Bone marrow (tissue), 2 donors: ENCODE measurements around the gene ZFP36L1.
"Not testable (repeated sequence)": the region's sequence is repeated elsewhere in the genome, so short reads cannot be mapped to it uniquely, and the experiment has no call there.

ENCODE experiments used
- DNase-seq, 2 donors: peaks; one replicate each; lab custom pipeline; 2025; lab: John Stamatoyannopoulos, UW

Gene ZFP36L1

DNA sequence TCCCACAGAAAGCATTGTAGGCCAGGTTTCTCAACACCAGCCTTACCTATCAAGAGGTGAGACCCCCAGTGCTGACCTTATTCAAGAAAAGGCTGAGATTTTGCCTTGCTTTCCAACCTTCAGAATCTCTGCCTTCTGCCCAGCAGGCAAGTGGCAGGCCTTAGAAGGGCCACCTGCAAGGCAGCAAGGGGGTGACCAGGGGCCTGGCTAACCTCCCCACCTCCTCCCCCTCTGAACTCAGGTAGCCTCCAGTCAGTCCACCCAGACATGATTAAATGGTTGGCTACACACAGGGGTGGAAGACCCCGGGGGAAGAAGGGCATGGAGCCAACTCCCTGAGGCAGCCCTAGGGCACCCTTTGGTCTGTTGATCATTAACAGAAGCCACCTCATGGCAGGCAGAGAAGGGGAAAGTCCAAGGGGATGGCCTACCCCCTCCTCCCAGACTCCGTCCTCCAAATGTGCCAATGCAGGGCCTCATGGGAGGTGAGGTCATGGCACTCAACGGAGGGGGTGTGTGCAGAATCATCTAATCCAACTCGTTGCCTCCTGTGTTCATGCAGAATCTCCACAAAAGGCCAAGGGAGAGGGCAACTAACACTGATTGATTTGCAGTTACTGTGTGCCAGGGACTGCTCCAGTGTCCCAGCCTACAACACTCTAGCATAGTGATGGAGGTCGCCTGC lies 8.5 kb downstream of the ZFP36L1 start:
- DNase-seq, result no peak

DNA sequence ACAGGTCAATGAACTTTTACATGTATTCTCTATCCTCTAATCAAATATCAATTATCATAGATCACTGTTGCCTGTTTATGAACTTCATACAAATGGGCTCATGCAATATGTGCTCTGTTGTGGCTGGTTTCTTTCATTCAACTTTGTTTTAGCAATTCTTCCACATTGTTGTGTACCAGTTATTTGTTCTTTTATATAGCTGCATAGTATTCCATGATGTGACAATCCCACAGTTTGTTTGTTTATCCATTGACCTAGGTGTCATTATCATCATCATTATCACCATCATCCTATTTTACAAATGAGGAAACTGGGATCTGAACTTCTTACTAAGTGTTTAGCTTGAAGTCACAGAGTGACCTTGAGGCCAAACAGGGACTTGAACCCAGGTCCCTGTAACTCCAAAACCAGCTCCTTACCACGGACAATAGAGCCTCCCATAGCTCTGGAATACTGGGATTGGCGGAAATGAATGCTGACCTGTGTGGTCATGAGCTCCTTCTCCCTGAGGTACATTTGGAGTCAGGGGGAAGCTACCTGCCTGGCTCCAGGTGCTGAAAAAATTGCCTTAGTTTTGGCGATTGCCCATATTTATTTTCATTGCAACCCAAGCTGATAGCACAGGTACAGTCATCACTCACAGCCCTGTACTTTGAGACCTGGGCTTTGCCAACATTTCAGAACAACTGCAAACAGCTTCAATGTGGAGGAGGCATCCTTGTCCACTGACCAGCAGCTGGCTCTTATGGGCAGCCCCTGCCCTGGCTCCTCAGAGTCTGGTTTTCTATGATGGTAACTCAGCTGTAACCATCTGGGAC lies 9.2 kb downstream of the ZFP36L1 start:
- no peak for DNase-seq

DNA sequence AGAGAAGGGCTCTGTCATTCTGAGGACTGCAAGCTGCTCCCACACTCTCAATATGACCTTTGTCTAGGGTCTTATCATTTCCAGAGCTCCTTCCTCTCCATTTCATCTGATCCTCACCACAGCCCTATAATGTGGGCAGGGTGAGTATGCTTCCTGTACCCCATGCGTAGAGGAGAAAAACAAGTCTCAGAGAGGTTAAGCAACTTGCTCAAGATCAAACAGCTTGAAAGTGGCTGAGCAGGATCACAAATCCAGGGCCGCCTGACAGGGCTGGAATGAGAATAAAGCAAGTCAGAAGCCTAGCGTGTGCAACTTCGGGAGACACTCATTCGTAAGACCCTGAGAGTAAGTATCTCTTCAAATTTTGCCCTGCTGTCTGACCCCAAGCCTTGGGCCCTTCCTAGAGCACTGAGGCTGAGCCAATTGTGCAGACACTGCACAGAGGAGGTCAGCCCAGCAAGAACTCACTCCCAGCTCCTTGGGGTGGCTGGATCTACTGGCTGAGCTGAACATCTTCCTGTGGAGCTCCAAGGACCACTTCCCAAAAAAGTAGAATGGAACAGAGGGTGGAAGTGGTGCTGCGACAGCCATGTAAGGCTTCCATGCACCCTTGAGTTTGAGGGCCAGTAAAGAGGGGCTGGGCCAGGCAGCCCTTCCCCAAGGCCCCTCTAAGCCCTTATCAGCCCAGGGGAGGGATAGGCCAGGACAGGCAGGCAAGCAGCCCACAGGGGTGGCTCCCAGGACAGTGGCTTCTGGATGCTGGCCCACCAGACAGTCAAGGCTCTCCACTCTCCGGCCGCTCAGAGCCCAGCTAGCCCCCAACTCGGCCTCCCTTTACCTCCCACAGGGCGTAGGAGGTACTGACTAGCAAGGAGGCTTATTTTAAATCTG lies 10.5 kb downstream of the ZFP36L1 start:
- no peak for DNase-seq

DNA sequence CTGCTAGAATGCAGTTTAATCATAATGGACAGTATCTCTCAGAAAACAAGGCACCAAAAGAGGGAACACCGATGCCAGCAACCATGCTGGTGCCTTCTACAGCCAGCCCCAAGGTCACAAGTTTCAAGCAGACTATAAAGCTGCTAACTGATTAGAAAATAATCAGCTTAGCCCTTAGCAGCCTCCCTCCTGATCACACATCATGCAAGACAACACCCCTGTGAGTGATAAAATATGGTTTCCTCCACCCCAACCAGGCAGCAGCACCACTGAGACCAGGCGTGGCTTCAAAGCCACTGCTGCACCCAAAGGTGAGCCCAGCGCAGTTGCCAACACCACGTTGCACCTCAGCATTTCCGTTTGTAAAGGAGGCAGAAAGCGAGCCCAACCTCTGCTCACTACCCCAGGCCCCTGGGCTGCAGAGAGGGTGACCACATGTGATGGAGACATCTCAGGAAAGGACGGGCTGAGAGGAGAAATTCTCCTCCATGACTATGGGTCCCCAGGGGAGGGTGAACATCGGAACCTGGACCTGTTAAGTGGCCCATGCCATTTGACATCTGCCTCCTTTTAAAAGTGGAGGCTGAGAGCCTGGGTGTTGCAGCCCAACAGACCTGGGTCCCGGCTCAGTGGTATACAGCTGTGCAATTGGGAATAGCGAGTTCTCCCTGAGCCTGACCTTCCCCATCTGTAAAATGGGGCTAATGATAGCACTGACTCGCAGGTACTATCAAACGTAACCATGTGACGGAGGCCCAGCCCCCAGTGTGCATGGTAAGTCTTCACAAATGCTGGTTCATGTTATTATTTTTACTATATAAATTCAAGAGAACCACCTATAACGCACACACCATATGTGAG lies 11.5 kb downstream of the ZFP36L1 start:
- no peak for DNase-seq

DNA sequence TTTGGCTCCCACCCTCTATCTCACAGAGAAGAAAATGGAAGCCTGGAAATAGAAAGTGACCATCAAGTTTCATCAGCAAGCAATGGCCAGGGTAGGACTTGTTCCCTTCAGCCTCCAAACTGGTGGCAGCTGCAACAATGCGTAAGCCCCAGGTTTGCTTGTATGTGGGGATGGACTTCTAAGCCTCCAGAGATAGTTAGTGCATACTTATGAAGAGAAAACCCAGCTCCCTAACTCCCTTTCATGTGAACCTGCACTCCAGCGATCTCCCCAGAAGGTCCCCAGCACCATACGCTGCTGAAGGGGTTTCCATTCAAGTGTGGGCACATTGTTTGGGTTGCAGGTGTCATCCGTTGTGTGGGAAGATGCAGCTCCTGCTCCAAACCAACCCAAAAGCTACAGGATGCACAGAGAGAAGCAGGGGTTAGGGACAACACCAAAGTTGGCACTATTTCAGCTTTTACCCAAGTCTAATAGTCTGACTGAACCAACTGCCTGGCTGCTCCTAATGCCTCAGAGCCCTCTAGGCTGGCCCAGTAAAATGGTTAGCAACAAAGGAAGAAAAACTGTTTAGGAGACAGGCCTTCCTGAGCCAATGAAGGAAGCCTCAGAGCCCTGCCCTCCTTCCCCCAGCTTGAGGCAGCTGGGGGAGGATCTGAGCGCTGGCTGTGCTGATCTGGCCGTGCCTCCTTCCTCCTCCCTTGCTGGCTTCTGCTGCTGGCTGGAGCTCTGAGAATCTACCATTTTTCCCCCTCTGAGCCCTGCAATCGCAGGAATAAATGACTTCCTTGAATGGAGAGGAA lies 12.3 kb downstream of the ZFP36L1 start:
- DNase-seq, result peak in 1 of 2 donors; percentile 72

DNA sequence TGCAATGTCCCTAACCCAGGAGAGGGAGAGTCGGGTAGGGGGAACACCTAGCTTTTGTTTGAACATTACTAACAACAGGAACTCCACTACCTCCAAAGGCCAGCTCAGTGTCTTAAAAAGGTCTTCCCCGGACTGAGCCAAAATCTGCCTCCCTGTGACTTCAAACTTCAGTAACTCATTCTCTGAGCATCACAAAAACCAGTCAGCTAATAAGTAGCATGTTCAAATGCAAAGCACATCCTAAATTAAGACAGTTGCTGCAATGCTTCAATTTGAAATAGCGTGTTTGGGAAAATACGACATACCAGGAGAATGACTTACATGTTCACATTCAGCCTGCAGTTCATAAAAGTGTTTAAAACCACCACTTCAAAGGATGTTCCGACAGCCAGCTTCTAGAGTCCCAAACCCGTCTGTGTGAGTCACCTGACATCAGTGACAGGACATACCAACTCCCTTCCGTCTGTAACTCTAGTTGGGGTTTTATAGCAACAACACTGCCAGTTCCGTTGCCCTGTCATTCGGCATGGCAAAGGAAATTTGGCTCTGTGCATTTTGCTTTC lies 13.0 kb downstream of the ZFP36L1 start:
- peak in 1 of 2 donors; percentile 2 for DNase-seq

DNA sequence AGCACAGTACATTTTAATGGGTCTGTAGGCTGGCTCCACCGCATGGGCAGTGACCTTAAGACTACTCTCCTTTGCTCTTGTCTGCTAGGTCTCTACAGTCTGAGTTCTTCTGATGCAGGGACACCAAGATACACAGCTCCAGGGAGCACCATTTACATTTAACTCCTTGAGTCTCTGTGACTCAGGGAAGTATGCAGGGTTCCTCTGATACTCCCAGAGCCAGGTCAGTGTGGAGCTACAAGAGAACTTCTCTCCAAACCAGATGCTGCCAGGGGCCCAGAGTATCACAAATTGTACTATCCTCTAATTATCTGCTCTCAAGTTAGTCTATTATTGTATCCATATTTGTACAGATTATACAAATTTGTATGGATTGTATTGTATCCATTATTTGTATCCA lies 15.2 kb downstream of the ZFP36L1 start:
- no peak for DNase-seq

DNA sequence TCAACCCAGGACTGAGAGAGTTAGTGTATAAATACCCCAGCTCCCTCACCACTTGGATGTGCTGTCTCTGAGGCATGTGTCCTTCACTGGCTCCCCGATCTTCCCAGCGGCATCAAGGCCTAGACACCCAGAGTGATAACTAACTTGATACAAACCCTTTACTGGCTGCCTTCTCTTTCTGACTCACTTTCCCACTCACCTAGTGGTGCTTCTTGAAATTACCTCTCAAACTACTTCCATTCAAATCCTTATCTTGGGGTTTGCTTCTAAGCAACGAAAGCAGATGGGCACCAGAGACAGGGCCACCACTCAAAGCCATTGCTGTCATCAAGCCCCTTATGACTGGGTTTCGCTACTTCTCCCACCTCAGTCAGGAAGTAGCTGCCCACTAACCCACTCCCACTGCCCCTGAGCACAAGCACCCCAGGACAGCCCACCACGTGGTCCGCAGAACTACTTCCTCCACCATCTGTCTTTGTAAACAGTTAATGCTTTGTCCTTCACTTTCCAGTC lies 17.2 kb downstream of the ZFP36L1 start:
- DNase-seq, result peak in 1 of 2 donors; percentile 1

DNA sequence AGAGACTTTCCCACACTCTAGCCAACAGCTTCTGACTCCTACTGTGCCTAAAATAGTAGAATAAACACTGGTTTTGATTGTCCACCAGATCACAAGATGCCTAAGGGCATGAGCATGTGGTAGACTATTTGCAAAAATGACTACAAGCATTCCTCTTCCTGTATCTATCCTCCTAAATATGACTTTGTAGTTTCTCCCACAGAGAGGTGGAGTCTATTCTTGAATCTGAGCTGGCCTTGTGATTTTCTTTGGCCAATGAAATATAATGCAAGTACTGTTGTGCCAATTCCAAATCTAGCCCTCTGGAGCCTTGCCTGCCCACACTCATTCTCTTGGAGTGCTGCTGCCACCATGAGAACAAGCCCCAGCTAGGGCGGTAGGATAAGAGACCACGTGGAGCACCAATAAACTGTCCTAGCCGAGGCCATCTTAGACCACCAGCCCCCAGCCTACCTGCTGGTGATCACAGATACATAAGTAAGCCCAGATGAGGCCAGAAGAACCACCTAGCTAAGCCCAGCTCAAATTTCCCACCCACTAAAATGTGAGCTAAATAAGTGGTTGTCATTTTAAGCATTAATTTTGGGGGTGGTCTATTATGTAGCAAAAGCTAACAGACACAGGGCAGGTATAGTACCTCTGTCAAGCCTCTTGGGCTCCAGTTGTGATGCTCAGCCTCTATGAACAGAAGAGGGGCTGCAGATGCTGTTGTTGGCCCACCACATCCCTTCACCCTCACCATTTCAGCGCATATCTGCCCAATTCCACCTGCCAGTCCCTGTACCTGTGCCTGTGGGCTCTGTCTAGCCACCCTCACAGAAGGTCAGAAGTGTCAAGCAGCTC lies 17.9 kb downstream of the ZFP36L1 start:
- DNase-seq, result no peak

DNA sequence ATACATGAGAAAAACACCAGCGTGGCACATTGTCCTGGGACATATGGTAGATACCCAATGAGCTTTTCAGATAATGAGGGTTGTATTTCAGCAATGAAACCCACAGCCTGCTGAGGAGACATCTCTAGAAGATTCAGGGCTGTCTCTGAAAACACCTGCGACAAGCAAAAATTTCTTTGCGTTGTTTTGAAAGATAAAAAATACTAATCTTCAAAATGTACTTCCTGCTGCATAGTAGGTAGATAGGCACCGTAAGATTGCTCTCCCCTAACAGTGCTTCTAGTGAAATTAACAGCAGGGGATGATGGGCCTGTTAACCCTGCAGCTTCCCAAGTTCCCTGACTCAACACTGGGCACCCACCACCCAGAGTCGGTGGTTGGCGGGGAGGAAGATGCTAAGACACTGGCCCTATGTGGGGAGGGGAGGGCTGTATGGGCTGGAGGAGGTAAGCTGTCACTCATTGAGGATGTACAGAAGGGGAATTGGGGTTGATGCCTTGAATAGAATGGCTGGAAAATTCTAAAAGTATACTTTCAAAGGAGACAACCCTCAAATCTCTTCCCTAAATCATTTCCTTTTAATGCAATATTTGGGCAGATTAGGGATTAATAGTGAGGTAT lies 20.0 kb downstream of the ZFP36L1 start:
- no peak for DNase-seq

DNA sequence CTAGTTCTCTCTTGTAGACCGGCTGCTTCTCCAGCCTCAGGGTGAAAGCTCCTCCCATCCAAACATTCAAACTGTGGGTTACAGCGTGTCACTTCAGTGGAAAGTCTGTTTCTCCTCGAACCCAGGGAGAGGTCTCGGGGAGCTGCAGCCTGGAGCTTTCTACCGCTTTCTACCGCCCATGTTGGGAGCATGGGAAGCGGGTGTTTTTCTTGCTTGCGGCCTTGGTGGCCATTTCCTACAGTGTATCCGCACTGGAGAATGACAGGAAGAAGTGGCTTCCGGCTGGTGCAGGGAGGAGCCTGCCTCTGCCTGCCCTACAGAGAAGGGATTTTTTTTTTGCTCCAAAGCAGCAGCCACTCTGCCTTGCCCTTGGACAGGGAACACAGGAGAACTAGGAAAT lies 21.2 kb downstream of the ZFP36L1 start:
- DNase-seq, result peak in 1 of 2 donors; percentile 36

DNA sequence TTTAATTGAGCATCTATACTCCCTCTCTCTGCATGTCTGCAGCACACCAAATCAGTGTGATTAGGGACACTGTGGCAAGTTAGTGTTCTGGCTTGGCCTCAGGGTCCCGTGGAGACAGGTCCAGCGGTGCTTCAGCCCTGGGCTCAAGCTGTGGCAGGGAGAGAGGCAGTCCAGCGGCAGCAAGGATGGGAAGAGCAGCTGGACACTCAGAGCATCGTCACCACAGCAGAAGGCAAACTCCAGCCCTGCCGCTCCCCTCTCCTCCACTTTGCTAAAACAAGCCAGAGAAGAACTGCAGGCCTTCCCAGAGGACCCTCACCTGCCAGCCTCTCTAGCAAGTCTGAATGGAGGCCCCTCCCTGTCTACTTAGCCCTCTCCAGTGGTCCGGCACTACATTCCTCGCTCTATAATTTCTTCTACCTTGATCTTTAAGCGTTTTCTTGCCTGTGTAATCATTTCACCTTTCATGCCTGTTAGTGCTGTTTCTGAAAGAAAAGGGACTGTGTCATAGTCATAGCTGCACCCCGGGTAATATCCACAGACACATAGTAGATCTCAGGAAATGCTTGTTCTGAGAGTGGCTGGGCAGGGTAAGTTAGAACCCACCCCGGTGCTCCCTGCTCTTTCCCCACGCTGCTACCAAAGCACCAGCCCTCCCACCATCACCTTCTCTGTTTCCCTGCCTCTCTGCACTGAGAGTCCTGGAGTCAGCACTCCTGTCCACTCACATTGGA lies 22.1 kb downstream of the ZFP36L1 start:
- no peak for DNase-seq

DNA sequence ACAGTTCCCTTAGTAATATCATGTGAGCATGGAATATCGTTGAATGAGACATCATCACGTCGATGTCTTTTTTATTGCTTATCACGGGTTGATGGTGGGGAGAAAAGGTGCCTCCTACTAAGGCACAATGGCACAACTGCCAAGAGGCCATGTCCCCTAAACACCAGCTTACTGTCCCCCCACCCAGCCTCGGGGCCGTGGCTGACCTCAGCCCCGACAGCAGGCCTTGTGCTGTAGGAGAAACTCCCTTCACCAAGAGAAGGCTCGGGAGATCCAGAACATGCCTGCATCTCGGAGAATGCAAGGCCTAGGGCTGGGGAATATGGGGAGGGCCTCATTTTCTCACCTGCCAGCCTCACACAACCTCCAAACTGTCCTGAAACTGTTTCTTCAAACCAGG lies 22.8 kb downstream of the ZFP36L1 start:
- DNase-seq, result no peak

DNA sequence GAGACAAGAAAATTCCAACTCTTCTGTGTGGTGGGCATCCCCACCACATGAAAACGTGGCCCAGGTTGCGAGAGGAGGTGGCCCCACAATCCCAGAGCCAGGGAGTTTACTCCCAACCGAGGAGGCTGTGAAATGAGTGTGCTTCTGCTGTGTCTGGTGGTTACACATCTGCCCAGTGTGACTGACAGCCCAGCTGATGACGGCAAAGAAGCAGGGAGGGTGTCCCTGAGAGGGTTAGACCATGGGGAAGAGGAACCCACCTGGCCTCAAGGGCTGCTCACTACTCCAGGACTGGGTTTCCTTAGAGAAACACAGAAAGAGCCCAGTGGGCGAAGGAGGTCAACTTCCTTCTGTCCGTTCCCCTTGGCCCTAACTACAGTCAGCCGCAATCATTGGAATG lies 24.6 kb downstream of the ZFP36L1 start:
- no peak for DNase-seq

DNA sequence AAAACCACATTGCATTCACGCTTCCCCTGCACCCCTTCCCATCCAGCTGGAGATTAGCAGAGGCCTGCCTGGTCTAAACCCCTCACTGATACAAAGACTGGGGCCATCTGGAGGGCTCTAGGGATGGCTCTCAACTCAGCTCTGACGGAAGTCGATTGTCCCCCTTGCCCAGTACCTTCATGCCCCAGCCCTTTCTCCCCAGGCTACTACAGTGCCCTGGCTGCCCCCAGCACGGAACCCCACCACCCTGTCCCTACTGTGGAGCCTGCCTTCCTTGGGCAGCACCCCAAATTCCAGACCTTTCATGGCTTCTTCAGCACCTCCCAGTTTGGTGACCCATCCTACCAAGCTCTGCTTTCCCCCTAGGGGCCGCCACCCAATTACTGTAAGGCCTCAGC lies 25.6 kb downstream of the ZFP36L1 start:
- DNase-seq, result no peak

DNA sequence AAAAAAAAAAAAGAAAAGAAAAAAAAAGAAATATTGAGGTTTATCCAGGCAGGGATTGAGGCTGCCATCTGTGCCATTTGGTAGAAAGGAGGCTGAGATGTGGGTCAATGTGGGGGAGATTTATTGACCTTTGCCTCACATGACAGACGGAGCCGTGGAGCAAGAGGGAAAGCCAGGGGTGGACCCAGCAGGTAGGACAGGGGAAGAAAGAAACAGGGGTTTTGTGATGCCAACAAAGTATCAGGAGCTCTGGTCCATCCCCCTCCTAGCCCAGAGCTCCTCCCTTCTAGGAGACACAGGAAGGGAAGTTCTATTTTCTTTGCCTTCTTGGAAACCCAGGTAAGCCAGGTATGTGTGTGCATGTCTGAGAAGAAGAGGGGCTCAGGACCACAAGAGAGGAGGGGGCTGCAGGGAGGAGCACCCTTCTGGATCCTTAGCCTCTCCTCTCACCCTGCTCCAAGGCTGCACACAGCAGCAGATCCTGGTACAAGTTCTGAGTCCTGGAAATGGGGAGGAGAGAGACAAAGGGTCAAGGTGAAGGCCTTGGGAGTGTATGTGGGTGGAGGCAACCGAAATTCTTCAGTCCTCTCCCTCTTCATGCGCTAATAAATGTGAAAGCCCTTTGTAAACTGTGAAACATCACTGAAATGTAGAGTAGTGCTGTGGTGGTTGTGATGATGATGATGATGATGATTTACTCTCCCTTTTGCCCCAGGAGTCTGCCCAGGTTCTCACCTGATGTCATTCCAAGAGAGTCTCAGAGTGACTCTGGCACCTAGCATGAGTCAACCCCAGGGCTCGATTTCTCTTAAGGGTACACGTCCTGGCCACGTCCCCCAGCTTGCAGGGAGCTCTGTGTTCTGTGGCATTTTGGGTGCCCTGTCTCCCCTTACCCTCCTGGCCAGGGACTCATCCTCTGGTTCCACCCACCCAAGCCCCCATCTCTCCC lies 26.3 kb downstream of the ZFP36L1 start:
- no peak for DNase-seq

DNA sequence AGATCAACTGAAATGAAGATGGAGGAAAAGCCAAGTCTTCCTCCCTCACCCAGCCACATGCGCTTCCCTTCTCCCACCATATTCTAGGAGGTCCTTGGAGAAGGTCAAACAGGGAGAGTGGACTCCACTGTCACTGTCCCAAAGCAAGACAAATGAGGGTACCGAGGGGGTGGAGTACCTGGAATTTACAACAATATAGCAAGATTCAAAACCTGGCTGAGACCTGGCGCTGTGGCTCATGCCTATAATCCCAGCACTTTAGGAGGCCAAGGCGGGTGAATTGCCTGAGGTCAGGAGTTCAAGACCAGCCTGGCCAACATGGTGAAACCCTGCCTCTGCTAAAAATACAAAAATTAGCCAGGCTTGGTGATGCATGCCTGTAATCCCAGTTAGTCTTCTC lies 29.0 kb downstream of the ZFP36L1 start:
- DNase-seq, result not testable (repeated sequence)
